ENCODE results near the gene GLT8D1. TPM values are rescaled to one million over a fixed set of nuclear protein-coding genes. Genes with fewer than 3 reads are reported as not detected.
"Not testable (repeated sequence)": the region's sequence is repeated elsewhere in the genome, so short reads cannot be mapped to it uniquely, and the experiment has no call there.

GLT8D1 gene
- total RNA-seq, 1 experiment from 2014 or later, result 42.2 TPM

GRCh38 chr3:52679811-52680210 lies 25.8 kb downstream of the GLT8D1 start:
- H3K27me3 Mint-ChIP-seq (ENCODE audit: insufficient read depth, unreplicated experiment), result no peaks in the 10 kb centered on the region
- ChIA-PET CTCF (interaction anchor here (0.6 to 1.1 kb wide), 2 partner anchors 11 to 267 kb away, joined by 3 read pairs; no protein-coding TSS in a partner anchor), POLR2A (interaction anchor here (0.6 to 1.7 kb wide), 5 partner anchors 9 to 144 kb away, joined by 3 to 9 read pairs (median 5); partner anchors contain the start of genes GLT8D1 and UQCC5)
- no peak for DNase-seq (ENCODE audit: unreplicated experiment)
- peaks cover 71% of the 10 kb centered on the region for H3K36me3 Mint-ChIP-seq (ENCODE audit: insufficient read depth, unreplicated experiment)
- no peak overlapping the region for H3K4me3 Mint-ChIP-seq (ENCODE audit: unreplicated experiment)
- H3K27ac Mint-ChIP-seq (ENCODE audit: low read depth, unreplicated experiment), result peak overlapping the region; percentile 88
- peaks cover 37% of the 10 kb centered on the region for H3K4me1 Mint-ChIP-seq (ENCODE audit: insufficient read depth, unreplicated experiment)
- BruUV-seq (replicated peaks), result no TSS peak
- TF ChIP-seq CTCF (IDR thresholded peaks at IDR 0.05; ENCODE audit: unreplicated experiment), result no peak
- H3K9me3 Mint-ChIP-seq (ENCODE audit: unreplicated experiment), result no peaks in the 10 kb centered on the region
- intact Hi-C loops (cut with micrococcal nuclease), result no loop called here

- BruUV-seq (replicated peaks), result no TSS peak
- H3K9me3 Mint-ChIP-seq (ENCODE audit: unreplicated experiment), result no peaks in the 10 kb centered on the region
- no peaks in the 10 kb centered on the region for H3K27me3 Mint-ChIP-seq (ENCODE audit: insufficient read depth, unreplicated experiment)
- ChIA-PET POLR2A (interaction anchor here (0.8 to 1.7 kb wide), 4 partner anchors 8 to 143 kb away, joined by 3 to 9 read pairs (median 5); partner anchors contain the start of genes GLT8D1 and UQCC5), CTCF (interaction anchor here (0.6 to 1.7 kb wide), 3 partner anchors 9 to 266 kb away, joined by 3 to 4 read pairs (median 3); no protein-coding TSS in a partner anchor)
- TF ChIP-seq CTCF (IDR thresholded peaks at IDR 0.05; ENCODE audit: unreplicated experiment), result no peak
- H3K27ac Mint-ChIP-seq (ENCODE audit: low read depth, unreplicated experiment), result peak overlapping the region; percentile 88
- intact Hi-C loops (cut with micrococcal nuclease), result no loop called here
- peak overlapping the region; percentile 23 for H3K4me3 Mint-ChIP-seq (ENCODE audit: unreplicated experiment)
- H3K36me3 Mint-ChIP-seq (ENCODE audit: insufficient read depth, unreplicated experiment), result peaks cover 78% of the 10 kb centered on the region
- DNase-seq (ENCODE audit: unreplicated experiment), result no peak
- H3K4me1 Mint-ChIP-seq (ENCODE audit: insufficient read depth, unreplicated experiment), result peaks cover 32% of the 10 kb centered on the region
These were observed 26.4 kb downstream of the GLT8D1 start for GRCh38 chr3:52679199-52679538.

- BruUV-seq (replicated peaks), result no TSS peak
- Mint-ChIP-seq H3K27me3 (ENCODE audit: insufficient read depth, unreplicated experiment) (no peaks in the 10 kb centered on the region), H3K36me3 (ENCODE audit: insufficient read depth, unreplicated experiment) (peaks cover 84% of the 10 kb centered on the region), H3K27ac (ENCODE audit: low read depth, unreplicated experiment) (peak overlapping the region; percentile 88), H3K9me3 (ENCODE audit: unreplicated experiment) (no peaks in the 10 kb centered on the region), H3K4me3 (ENCODE audit: unreplicated experiment) (peak overlapping the region; percentile 23), H3K4me1 (ENCODE audit: insufficient read depth, unreplicated experiment) (peaks cover 32% of the 10 kb centered on the region)
- POLR2A ChIA-PET, result interaction anchor here (0.8 to 1.7 kb wide), 4 partner anchors 8 to 143 kb away, joined by 3 to 9 read pairs (median 5); partner anchors contain the start of genes GLT8D1 and UQCC5
- CTCF ChIA-PET, result interaction anchor here (0.5 to 1.7 kb wide), 7 partner anchors 9 to 447 kb away, joined by 3 to 4 read pairs (median 3); no protein-coding TSS in a partner anchor
- TF ChIP-seq CTCF (IDR thresholded peaks at IDR 0.05; ENCODE audit: unreplicated experiment), result no peak
- no peak for DNase-seq (ENCODE audit: unreplicated experiment)
- intact Hi-C loops (cut with micrococcal nuclease), result no loop called here
These were observed 27.1 kb downstream of the GLT8D1 start for GRCh38 chr3:52678265-52679198.

- H3K9me3 Mint-ChIP-seq (ENCODE audit: unreplicated experiment); DNase-seq (ENCODE audit: unreplicated experiment); H3K4me3 Mint-ChIP-seq (ENCODE audit: unreplicated experiment); intact Hi-C loops (cut with micrococcal nuclease); H3K27ac Mint-ChIP-seq (ENCODE audit: low read depth, unreplicated experiment); H3K27me3 Mint-ChIP-seq (ENCODE audit: insufficient read depth, unreplicated experiment); BruUV-seq (replicated peaks): not testable (repeated sequence)
- Mint-ChIP-seq H3K36me3 (ENCODE audit: insufficient read depth, unreplicated experiment) (peaks cover 85% of the 10 kb centered on the region), H3K4me1 (ENCODE audit: insufficient read depth, unreplicated experiment) (peaks cover 31% of the 10 kb centered on the region)
- ChIA-PET POLR2A (interaction anchor here (8.7 kb wide), 1 partner anchor 8 kb away, joined by 104 read pairs; the partner anchor contains the start of genes GNL3 and PBRM1), CTCF (interaction anchor here (0.6 kb wide), 1 partner anchor 200 kb away, joined by 3 read pairs; no protein-coding TSS in a partner anchor)
These were observed 29.4 kb downstream of the GLT8D1 start for GRCh38 chr3:52676201-52676600.
